ENCODE results near the gene CARD10.

CARD10 gene, protein sequence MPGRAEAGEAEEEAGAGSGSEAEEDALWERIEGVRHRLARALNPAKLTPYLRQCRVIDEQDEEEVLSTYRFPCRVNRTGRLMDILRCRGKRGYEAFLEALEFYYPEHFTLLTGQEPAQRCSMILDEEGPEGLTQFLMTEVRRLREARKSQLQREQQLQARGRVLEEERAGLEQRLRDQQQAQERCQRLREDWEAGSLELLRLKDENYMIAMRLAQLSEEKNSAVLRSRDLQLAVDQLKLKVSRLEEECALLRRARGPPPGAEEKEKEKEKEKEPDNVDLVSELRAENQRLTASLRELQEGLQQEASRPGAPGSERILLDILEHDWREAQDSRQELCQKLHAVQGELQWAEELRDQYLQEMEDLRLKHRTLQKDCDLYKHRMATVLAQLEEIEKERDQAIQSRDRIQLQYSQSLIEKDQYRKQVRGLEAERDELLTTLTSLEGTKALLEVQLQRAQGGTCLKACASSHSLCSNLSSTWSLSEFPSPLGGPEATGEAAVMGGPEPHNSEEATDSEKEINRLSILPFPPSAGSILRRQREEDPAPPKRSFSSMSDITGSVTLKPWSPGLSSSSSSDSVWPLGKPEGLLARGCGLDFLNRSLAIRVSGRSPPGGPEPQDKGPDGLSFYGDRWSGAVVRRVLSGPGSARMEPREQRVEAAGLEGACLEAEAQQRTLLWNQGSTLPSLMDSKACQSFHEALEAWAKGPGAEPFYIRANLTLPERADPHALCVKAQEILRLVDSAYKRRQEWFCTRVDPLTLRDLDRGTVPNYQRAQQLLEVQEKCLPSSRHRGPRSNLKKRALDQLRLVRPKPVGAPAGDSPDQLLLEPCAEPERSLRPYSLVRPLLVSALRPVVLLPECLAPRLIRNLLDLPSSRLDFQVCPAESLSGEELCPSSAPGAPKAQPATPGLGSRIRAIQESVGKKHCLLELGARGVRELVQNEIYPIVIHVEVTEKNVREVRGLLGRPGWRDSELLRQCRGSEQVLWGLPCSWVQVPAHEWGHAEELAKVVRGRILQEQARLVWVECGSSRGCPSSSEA

DNA sequence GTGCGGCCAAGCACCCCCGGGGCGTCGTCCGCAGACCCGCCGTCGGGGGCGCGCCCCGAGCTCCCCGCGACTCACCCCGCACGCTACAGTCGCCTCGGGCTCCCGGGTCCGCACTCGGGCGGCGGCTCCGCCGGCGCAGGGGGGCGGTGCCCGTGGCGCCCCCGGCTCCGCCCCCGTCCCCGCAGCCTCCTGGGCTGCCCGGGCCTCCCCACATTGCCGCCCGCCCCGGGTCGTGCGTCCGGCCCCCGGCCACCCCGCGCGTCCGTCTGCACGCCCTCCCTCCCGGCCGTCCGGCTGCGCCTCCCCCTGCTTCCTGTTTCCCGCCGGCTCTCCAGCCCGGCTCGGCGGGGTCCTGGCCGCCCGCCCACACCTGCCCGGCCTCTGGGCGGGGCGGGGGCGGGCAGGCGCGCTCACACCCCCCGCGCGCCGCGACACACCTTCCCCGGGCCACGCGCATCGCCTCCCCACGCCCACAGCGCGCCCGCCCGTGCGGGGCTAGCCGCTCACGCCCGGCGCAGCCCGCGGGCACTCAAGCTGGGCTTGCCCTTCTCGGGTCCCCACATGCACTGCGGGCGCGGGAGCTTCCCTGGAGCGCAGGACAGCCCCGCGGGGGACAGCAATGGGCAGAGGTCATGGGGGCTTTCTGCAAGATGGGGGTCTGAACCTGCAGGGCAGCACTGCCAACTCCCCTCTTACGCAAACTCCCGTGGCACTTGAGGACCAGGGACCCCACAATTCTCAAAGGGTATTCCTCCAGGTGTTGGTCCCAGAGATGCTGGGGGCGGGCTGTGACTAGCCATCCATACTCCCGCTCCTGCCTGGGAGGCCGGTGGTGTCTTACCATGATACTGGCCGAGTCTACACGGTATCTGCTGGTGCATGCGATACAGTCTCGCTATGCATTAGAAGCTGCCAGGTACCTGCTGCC lies at the start of gene CARD10:
Gene CARD10 (minus strand): TSS at position 148 of the 928 bp plus-strand sequence. CDS start 215 bp downstream, outside the sequence.
- DNase-seq (ENCODE audit: extremely low read depth in 1 of 2, low read depth in 1 of 2), result no peak

DNA sequence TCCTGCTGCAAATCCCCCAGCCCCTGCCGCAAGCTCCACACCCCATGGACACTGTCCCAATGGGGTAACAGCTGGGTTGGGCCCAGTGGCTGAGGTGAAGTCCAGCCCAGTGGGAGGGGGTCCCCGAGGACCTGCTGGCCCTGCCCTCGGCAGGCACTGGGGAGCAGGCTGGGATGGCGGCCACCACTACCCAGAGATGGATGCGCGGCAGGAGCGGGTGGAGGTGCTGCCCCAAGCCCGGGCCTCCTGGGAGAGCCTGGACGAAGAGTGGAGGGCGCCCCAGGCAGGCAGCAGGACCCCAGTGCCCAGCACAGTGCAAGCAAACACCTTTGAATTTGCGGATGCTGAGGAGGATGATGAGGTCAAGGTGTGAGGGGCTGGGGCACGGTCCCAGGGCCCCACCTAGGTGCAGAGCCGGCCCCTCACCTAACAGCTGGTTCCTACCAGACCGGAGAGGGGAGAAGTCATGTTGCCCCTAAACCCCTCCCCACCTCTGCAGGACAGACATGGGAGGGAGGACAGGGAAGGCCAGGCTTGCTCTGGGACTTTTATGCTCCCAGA lies 49.3 kb upstream of the CARD10 start:
- DNase-seq (ENCODE audit: extremely low read depth in 1 of 2, low read depth in 1 of 2), result no peak

GRCh38 chr22:37568012-37568411 lies 48.8 kb upstream of the CARD10 start:
- no peak for DNase-seq (ENCODE audit: extremely low read depth in 1 of 2, low read depth in 1 of 2)

DNA sequence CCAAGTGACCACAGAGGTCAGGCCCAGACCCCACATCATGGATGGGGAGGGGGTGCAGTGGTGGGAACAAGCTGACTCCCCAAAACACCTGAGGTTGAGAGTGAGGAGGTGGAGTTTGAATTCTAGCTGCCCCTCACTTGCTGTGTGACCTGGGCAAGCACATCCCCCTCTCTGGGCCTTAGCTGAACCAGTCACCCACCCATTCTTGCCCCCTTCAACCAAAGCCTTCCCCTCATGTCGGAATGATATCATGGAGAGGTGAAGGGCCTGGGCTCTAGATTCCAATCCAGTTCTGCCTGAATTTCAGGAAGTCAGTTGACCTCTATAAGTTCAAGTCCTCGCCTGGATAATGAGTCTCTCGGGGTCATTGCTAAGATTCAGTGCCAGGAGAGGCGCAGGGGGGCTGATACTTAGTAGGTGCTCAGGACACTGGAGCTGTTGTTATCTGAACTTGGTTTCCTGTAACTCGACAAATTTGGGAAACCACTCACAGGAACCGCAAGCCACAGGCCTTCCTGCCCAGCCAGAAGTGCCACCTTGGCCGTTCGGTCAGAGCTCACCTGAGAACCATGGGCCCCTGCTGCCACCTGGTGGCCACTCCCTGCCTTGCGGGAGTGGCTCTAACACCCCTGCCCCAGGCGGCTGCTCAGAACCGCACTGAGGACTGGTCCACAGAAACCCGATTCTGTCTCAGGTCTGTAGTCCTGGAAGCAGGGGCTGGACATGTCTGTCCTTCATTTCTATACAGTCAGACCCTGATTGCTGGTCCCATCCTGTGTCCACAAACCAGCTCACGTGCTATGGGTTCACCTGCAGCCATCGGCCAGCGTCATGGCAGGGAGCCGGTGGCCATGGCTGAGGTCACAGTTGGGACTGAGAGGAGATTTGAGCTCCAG lies 47.9 kb upstream of the CARD10 start:
- DNase-seq (ENCODE audit: extremely low read depth in 1 of 2, low read depth in 1 of 2), result peak; percentile 68 to 85

DNA sequence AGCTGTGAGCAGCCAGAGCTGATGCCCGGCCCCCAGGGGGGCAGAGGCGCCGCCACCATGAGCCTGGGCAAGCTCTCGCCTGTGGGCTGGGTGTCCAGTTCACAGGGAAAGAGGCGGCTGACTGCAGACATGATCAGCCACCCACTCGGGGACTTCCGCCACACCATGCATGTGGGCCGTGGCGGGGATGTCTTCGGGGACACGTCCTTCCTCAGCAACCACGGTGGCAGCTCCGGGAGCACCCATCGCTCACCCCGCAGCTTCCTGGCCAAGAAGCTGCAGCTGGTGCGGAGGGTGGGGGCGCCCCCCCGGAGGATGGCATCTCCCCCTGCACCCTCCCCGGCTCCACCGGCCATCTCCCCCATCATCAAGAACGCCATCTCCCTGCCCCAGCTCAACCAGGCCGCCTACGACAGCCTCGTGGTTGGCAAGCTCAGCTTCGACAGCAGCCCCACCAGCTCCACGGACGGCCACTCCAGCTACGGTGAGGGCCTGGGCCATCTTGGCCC lies 47.2 kb upstream of the CARD10 start:
- no peak for DNase-seq (ENCODE audit: extremely low read depth in 1 of 2, low read depth in 1 of 2)

DNA sequence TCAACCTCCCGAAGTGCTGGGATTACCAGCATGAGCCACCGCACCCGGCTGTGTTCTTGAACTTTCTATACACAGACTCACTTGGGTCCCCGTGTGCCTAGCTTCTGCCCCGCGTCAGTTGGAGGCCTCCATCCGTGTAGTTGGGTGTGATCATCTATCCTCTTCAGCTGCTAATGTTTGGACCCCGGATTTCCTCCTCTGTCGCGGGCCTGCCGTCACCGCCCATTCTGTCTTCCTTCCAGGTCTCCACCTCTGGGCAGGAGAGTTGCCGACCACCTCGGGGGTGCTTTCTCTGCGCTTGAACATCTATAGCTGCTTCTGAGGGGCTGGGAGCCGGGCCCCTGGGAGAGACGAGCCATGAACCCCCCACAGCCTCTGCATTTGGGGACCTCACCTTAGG lies 46.6 kb upstream of the CARD10 start:
- no peak for DNase-seq (ENCODE audit: extremely low read depth in 1 of 2, low read depth in 1 of 2)

- DNase-seq (ENCODE audit: extremely low read depth in 1 of 2, low read depth in 1 of 2), result no peak
These were observed 45.0 kb upstream of the CARD10 start for GRCh38 chr22:37564111-37564711.

- DNase-seq (ENCODE audit: extremely low read depth in 1 of 2, low read depth in 1 of 2), result no peak
These were observed 44.2 kb upstream of the CARD10 start for GRCh38 chr22:37563153-37564081.

DNA sequence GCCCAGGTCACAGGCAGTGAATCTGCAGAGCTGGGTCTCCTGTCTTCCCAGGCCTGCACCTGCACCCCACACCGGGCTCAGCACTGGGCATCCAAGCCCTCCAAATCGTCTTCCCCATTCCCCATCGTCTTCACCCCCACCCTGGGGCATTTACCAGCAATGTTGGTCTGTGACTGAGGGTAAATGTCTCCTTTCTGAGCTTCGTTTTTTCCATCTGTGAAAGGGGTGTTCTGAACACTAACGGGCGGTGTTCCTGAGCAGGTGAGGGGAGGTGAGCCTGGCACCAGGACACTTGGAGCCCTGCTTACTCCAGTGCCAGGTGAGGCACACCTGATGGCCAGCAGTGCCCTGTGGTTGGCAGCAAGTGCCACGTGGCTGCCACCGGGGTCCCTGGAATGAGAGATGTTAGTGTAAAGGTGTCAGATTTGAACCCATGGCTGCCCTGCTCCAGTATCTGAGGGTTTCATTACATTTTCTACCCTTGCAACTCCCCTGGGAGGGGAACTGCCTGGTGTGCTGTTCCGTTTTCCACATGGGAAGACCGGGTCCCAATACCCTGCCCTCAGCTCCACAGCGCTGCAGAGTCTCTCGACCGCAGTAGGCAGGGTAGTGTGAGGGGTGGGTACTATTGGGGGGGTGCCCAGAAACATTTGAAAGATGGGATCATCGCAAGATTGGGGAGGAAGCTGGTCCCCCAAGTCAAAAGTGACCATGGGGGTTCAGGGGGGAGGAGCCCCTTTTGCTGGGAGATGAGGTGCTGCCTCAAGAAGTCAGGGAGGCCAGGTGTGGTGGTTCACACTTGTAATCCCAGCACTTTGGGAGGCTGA lies 43.0 kb upstream of the CARD10 start:
- DNase-seq (ENCODE audit: extremely low read depth in 1 of 2, low read depth in 1 of 2), result no peak

DNA sequence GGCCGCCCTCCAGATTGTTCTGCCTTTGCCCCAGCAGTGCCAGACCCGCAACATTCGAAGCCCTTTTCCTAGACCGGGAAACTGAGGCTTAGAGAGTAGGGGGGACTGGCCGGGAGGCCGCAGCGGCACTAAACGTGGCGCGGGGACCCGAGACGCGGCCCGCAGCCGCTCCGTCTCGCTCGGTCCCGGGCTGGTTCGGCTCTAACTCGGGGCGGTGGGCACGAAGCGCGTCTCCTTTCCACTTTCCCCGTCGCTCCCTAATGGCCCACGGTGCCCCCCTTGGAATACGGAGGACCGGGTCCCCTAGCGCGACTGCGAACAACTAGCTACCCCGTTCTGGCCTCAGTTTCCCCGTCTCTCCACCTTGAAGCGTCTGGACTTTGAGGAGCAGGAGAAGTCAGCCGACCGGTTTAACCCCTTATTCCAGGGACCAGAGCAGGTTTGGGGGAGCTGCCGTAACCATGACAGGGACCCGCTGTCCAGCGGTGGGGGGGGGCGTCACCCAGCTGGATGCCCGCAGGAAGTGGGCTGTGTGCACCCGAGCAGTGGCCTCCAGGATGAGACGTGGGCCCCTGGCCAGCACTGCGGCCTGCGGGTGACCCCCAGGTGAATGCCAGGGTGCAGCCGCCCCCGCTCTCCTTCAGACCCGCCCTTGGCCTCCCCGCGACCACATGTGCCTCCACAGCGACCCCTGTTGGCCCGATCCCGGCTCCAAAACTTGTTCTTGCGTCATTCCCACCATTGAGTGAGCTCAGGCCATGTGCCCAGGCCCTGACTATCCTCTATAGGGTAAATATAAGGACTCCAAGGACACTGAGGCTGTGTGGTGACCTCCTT lies 42.2 kb upstream of the CARD10 start:
- DNase-seq (ENCODE audit: extremely low read depth in 1 of 2, low read depth in 1 of 2), result peak; percentile 55 to 60

- DNase-seq (ENCODE audit: extremely low read depth in 1 of 2, low read depth in 1 of 2), result no peak
These were observed 41.5 kb upstream of the CARD10 start for GRCh38 chr22:37560608-37561211.

GRCh38 chr22:37559901-37560607 lies 40.8 kb upstream of the CARD10 start, which contains the start of gene CDC42EP1:
CDC42EP1 (plus strand) TSS chr22:37560480; CDS start chr22:37566350, 5,870 bp downstream.
- DNase-seq (ENCODE audit: extremely low read depth in 1 of 2, low read depth in 1 of 2), result no peak

- no peak for DNase-seq (ENCODE audit: extremely low read depth in 1 of 2, low read depth in 1 of 2)
These were observed 40.3 kb upstream of the CARD10 start for GRCh38 chr22:37559521-37559900.

- DNase-seq (ENCODE audit: extremely low read depth in 1 of 2, low read depth in 1 of 2), result no peak
These were observed 39.6 kb upstream of the CARD10 start for GRCh38 chr22:37558815-37559214.
